ENCODE measurements around the gene SLC39A11.

SLC39A11 gene

GRCh38 chr17:72749119-72749572 lies 343.3 kb downstream of the SLC39A11 start:
- DNase-seq (ENCODE audit: low read depth): no peak

GRCh38 chr17:72747501-72747900 lies 345.0 kb downstream of the SLC39A11 start:
- no peak for DNase-seq (ENCODE audit: low read depth)

- no peak for DNase-seq (ENCODE audit: low read depth)
These were observed 347.2 kb downstream of the SLC39A11 start for GRCh38 chr17:72745241-72745640.

- no peak for DNase-seq (ENCODE audit: low read depth)
These were observed 349.4 kb downstream of the SLC39A11 start for GRCh38 chr17:72743037-72743467.

DNA sequence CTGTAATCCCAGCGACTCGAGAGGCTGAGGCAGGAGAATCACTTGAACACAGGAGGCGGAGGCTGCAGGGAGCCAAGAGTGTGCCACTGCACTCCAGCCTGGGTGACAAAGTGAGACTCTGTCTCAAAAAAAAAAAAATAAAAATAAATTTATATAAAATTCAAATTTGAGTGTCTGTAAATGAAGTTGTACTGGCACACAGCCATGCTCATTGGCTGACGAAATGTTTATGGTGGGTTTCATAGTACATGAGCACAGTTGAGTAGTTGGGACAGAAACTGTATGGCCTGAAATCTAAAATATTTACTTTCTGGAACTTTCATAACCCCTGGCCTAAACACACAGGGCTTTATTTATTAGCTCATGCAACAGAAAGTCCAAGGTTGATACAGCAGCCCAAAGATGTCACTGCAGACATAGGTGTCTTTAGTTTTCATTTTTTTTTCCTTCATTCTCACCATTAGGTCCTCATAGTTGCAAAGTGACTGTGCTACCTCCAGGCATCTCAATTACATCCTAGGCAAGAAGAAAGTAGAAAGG lies 355.3 kb downstream of the SLC39A11 start:
- no peak for DNase-seq (ENCODE audit: low read depth)

GRCh38 chr17:72735592-72735991 lies 356.9 kb downstream of the SLC39A11 start:
- DNase-seq (ENCODE audit: low read depth): no peak

DNA sequence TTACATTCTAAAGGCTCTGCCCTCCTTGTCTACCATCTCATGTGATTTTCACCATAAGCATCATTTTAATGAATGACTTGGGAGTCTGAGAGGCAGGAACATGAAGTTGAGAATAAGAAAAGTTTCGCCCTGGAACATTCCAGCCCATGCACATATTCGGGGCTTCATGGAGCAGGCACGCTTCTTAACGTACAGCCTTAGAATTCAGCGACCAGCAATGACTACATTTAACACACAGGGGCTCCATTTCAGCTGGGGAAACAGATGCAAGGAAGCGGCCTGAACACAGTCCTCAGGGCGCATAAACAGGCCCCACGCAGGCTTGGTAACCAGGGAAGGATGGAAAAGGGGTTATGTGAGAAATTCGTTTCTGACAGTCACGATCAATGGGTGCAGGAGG lies 357.4 kb downstream of the SLC39A11 start:
- DNase-seq (ENCODE audit: low read depth): no peak

DNA sequence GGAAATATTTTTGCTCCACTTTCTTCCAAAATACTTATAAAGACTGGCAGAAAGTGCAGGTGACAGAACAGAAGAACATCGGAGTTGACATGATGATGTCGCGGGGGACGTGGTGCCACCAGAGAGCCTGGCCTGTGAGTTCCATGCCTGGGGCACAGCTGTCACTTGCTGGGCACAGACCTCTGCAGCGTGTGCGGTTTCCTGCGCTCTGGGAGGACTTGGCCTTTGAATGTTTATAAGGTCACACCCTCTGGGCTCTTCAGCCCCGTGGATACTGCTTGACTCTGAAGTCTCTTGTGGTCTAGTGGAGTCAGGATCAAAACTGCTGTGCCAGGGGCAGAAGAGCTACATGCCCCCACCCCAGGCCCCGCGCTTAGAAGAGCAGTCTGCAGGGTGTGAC lies 357.9 kb downstream of the SLC39A11 start:
- DNase-seq (ENCODE audit: low read depth): no peak

DNA sequence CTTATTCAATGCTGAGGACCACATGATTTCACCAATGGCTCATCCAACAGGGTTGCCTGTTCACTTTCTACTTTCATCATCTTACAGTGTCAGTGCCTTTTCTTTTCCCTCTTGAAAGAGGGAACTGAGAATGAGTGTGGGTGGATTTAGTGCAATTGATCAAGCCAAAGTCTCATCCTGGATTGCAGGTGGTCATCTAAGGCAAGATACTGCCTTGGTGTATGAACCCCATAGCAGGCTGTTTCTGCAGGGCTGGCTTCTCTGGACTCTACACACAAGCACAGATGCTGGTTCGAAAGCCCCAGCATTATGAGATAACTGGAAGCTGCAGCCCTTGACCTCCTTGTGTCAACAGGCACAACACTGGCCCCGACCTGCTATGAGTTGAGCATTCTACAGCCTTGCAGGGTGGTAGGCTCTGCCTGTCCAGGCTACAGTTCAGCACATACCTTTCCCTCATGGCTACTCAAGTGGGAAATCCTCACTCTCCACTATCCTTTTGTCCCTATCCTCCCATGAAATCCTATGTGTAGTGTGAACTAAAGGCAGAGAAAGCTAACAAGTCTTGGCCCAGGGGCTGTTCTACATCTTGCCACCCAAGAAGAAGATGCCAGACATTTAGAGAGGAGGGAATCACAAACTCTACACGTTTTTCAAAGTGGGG lies 358.7 kb downstream of the SLC39A11 start:
- no peak for DNase-seq (ENCODE audit: low read depth)

GRCh38 chr17:72732893-72733618 lies 359.4 kb downstream of the SLC39A11 start:
- no peak for DNase-seq (ENCODE audit: low read depth)

GRCh38 chr17:72730077-72730476 lies 362.4 kb downstream of the SLC39A11 start:
- no peak for DNase-seq (ENCODE audit: low read depth)

DNA sequence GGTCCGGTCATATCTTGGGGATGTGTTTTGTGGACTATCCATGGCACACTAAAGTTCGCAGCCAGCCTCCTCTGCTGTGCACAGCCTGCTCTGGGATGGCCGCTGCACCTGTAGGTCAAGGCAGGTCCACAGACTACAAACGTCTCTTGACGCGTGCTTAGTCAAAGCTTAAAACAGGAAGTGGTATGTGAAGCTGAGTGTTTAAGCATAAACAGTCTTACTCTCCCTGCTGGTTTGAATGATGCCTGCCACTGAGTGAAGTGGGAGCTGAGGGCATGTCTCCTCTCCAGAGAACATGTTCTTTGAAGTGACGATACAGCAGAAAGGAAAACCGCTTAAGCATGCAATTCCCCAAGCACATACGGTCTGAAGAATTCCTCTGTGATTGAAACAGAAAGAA lies 365.6 kb downstream of the SLC39A11 start:
- DNase-seq (ENCODE audit: low read depth): no peak

DNA sequence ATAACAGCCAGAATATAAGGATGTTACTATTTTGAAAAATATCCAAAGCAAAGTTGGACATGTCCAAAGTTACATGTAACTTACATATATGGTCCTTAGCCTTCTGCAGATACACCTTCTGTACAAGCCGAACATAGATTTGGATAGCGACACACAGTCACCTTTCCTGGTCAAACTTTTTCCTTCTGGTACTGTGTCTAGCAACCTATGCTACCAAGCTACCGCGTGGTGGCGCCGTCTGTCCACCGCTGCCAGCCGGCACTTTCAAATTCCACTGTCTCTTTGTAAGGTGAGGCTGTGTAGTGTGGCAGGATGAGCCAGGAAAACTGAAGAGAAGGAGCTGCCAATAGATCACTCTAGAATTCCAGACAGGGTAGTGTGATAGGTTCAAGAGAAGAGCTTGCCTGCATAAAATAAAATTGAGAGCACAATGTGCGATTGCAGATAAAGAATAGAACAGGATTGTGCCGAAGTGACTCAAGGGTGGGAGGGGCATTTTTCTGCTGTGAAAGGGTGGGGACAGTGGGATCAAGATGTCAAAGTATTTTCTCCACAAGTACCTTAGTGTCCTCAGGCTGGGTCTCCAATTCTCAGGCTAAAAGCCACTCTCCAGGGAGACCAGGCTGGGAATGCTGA lies 366.9 kb downstream of the SLC39A11 start:
- no peak for DNase-seq (ENCODE audit: low read depth)

DNA sequence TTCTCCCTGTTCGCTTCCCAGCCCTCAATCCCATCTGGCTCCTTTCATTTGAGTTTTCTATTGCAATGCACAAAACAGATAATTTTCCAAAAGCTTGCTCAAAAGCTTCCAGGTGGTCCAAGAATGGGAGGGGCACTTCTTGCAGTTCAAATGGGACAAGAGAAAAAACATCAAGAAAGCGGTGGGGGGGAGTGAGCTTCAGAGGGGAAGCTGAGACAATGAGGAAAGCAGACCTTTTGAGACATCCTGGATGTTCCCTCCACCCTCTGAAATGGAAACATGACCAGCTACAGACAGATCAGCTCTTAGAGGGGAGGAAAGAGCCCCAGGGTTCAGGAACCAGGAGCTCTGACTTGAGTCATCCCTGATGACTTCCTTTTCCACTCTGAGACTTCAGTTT lies 368.2 kb downstream of the SLC39A11 start:
- DNase-seq (ENCODE audit: low read depth): no peak

GRCh38 chr17:72723711-72724110 lies 368.8 kb downstream of the SLC39A11 start:
- no peak for DNase-seq (ENCODE audit: low read depth)

DNA sequence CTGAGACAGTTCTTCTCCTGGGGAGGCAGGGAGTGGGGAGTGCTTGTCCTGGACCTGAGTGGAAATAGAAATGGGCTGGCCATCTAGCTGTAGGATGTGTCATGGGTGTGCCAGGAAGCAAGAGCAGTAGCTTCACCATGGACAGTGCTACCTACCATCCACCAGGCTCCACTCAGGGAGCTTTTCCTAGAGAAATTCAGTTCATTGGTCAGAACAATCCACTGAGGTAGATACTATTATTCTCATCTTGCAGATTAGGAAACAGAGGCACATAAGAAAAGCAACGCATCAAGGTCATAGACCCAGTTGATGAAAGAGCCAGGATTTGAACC lies 372.0 kb downstream of the SLC39A11 start:
- no peak for DNase-seq (ENCODE audit: low read depth)

DNA sequence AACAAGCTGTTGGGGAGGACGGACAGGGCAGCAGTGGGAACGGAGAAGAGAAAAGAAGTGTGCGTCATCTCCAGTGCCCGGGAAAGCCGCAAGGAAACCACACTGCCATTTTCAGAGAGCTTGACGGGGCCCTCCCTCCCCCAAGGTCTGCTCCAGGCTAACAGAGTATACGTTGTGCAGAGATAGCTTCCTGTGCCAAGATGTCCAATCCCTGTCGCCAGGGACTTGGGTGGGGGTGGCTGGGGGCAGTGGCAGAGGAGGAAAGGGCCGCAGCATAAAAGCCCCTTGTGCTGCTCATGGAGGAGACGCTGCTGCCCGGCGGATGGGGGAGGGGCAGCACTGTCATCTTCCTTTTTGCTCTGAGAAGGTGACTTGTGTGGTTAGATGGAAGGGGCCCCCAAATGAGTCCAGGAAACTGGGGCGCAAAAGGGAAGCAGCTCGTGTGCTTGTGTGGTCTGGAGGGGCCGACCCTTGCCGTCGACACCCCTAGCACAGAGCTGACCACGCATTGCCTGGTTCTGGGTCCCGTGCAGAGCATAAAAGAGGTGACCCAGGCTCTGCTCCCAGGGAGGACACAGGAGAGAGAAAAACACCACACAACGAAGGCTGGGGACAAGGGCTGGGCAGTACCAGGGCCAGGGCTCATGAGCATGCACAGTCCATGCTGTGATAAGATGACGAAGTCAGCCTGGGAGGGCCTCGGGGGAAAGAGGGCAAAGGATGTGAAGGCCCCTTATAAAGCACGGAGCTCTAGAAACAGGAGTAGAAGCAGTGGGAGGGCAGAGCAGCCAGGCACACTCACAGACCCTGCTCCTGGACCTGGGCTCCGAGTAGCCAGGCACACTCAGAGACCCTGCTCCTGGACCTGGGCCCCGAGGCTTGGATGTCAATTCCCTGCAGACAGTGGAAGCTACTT lies 372.7 kb downstream of the SLC39A11 start:
- DNase-seq (ENCODE audit: low read depth): peak; percentile 10

DNA sequence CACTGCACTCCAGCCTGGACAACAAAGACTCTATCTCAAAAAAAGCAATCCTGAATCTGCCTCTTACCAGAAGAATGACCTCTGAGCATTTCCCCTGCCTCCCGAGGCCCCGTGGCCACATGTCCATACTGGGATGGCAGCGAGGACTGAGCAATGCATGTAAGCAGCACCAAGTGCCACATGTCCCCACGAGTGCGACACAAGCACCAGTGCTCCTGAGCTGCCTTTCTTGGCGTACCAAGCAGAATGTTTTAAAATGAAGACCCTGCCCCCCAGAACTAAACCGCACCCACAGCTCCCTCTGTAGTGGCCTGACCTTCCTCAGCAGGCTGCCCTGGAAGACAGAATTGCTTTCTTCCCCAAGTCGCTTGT lies 373.3 kb downstream of the SLC39A11 start:
- DNase-seq (ENCODE audit: low read depth): no peak

DNA sequence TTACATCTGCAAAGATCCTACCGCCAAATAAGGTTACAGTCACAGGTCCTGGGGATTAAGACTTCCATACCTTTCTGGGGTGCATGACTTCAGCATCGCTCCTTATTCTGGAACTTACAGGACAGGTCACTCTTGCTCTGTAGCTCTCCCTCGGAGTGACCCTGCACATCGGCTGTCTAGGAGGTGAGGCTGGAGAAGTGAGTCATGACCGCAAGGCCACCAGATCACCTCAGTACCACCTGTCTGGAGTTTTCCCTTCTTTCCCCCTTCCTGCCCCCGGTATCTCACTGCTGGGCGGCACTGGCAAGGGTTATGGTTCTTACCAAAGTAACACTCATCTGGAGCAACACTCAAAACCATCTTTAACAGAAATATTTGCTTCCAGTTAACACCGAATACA lies 374.8 kb downstream of the SLC39A11 start:
- DNase-seq (ENCODE audit: low read depth): no peak

- DNase-seq (ENCODE audit: low read depth): no peak
These were observed 375.2 kb downstream of the SLC39A11 start for GRCh38 chr17:72717276-72717675.

DNA sequence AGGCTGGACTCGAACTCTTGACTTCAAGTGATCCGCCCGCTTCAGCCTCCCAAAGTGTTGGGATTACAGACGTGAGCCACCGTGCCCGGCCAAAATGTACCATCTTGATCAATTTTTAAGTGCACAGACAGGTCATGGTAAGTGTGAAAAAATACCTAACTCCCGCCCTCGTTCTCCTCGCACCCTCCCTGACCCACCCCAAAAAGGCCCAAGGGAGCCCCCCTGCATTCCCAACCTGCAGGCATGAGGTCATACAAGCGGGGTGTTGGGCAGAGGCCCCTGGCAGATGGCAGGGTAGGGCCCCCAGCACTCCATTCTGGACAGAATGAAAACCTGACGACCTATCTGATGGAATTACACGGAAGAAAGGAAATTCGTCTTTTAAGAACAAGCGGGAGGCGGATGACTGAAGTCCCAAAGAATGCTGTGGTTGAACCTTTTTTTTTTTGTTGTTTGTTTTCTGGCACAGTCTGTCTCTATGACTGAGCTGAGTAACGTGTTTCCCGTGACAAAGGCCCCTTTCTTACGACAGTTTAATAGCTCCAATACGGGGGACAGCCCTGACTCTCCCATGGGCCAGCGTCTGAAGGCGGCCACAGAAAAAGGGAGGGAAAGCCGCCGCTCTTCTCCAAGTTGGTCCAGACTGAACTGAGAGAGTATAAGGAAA lies 376.4 kb downstream of the SLC39A11 start:
- DNase-seq (ENCODE audit: low read depth): no peak

All from activated T-helper 1 cell treated with Interleukin-2 at 50 U/mL for 16 hours (primary cell).